ENCODE data around the gene MPPED2.

GRCh38 chr11:30503156-30503555, 83.0 kb downstream of the MPPED2 start:
- TF ChIP-seq CTCF (IDR thresholded peaks at IDR 0.05) = no peak
- no peak for TF ChIP-seq POLR2A (IDR thresholded peaks at IDR 0.05)
- TF ChIP-seq EP300 (IDR thresholded peaks at IDR 0.05) = no peak
